Body of pancreas (tissue), 4 donors: ENCODE measurements around the gene CCDC154.

ENCODE experiments used
- POLR2A ChIP-seq, 3 donors: fragments of 450-650 bp; IDR thresholded peaks; one replicate each; pipeline ENCODE4 v1.6.1; 2016; ENCODE audit warnings: antibody characterized with exemption in 3 of 3, mild to moderate bottlenecking in 2 of 3
- TF ChIP-seq, protein P1 (sequence below), 7 experiments: fragments of 450-650 bp in 4 of 7; fragments of 200-600 bp in 3 of 7; sonication (generic) in 3 of 7; IDR thresholded peaks; one replicate each; pipeline ENCODE4 v1.5.1; 2016 to 2019; ENCODE audit warnings: antibody characterized with exemption in 7 of 7

DNA sequence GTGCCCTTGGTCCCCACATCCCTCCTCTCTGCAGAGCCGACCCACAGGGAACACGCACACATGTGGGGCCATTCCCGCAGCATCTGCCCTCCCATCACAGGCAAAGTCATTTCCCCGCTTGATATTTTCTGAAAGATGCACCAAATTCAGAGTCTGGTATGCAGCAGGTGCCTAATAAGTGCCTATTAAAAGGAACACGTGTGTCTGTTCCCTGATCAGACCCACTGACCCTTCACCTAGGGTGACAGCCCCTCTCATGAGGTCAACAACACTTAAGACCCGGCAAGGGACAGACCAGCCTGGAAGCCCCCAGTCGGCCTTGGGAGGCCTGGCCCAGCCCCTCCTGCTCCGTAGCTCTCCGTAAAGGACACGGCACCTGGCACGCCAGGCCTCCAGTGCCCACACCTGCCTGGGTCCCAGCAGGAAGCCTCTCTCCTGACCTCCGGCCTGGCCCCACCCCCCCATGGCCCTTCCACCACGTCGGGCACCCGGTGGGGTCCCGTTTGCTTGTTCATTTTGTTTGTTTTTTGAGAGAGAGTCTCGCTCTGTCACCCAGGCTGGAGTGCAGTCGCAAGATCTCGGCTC, 49.9 kb downstream of the CCDC154 start:
- TF ChIP-seq, protein P1, sequence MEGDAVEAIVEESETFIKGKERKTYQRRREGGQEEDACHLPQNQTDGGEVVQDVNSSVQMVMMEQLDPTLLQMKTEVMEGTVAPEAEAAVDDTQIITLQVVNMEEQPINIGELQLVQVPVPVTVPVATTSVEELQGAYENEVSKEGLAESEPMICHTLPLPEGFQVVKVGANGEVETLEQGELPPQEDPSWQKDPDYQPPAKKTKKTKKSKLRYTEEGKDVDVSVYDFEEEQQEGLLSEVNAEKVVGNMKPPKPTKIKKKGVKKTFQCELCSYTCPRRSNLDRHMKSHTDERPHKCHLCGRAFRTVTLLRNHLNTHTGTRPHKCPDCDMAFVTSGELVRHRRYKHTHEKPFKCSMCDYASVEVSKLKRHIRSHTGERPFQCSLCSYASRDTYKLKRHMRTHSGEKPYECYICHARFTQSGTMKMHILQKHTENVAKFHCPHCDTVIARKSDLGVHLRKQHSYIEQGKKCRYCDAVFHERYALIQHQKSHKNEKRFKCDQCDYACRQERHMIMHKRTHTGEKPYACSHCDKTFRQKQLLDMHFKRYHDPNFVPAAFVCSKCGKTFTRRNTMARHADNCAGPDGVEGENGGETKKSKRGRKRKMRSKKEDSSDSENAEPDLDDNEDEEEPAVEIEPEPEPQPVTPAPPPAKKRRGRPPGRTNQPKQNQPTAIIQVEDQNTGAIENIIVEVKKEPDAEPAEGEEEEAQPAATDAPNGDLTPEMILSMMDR (IDR thresholded peaks at IDR 0.05), result no peak
- no peak for TF ChIP-seq POLR2A (IDR thresholded peaks at IDR 0.05)
